Measurements from ENCODE around the gene TBC1D9B.

DNA sequence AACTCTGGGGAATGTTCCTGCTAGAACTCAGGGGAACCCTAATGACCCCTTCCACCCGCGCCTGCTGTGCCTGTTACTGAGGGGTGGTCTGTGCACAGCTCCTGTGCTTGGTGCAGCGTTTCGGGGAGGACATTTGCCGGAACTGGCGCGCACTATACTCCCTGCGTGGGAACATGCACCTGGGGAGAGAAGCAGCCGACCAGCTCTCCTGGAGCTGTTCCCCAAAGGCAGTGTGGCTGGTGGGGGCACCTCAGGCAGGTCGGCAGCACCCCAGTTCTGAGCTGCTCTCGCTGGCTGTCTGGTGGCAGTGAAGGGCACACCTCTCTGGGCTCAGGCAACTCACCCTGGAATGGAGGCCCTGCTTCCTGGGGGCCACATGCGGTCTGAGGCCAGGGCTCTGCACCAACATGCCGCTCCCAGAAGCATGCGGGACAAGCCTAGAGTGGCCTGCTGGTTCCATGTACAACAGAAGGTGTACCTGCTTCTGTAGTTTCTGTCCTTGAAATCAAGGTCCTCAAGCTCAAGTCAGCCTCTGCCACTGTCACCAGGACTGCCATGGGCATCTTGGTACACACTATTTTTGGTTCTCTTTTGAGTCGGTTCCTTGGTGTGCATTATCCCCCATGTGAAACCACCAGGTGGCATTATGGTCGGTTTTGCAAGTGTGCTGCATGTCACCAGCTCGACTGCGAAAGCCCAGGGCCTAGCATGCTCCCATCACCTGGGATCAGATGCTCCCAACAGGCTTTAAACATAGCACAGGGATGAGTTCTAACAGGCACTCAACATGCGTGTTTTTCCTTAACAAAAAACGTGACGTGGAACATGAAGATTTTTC lies 41.2 kb downstream of the TBC1D9B start:
- TF ChIP-seq, protein P1, sequence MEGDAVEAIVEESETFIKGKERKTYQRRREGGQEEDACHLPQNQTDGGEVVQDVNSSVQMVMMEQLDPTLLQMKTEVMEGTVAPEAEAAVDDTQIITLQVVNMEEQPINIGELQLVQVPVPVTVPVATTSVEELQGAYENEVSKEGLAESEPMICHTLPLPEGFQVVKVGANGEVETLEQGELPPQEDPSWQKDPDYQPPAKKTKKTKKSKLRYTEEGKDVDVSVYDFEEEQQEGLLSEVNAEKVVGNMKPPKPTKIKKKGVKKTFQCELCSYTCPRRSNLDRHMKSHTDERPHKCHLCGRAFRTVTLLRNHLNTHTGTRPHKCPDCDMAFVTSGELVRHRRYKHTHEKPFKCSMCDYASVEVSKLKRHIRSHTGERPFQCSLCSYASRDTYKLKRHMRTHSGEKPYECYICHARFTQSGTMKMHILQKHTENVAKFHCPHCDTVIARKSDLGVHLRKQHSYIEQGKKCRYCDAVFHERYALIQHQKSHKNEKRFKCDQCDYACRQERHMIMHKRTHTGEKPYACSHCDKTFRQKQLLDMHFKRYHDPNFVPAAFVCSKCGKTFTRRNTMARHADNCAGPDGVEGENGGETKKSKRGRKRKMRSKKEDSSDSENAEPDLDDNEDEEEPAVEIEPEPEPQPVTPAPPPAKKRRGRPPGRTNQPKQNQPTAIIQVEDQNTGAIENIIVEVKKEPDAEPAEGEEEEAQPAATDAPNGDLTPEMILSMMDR (IDR thresholded peaks at IDR 0.05) = no peak
- no peak for TF ChIP-seq POLR2A (IDR thresholded peaks at IDR 0.05)
